ENCODE measurements around the gene LMF1.

Gene LMF1

GRCh38 chr16:1012135-1012534, 41.4 kb upstream of the LMF1 start:
- DNase-seq (ENCODE audit: insufficient read length, low spot score) (no peak), FAIRE-seq (no peak)
- TF ChIP-seq SPI1 (IDR thresholded peaks at IDR 0.05; ENCODE audit: low read depth, low read length) (no peak), POLR2AphosphoS5 (IDR thresholded peaks at IDR 0.05; ENCODE audit: low read depth, low read length) (no peak), TAF1 (IDR thresholded peaks at IDR 0.05; ENCODE audit: low read depth, low read length) (no peak), POLR2A (IDR thresholded peaks at IDR 0.05; ENCODE audit: low read depth, low read length) (no peak), POU2F2 (IDR thresholded peaks at IDR 0.05; ENCODE audit: low read depth, low read length) (no peak), PAX5 (IDR thresholded peaks at IDR 0.05; ENCODE audit: insufficient read depth, low read length, severe bottlenecking) (no peak)

- TF ChIP-seq POLR2A (IDR thresholded peaks at IDR 0.05; ENCODE audit: low read depth, low read length) = no peak
- DNase-seq (ENCODE audit: insufficient read length, low spot score) (no peak), FAIRE-seq (no peak)
Observed at GRCh38 chr16:1011316-1012082, 40.7 kb upstream of the LMF1 start.

- TF ChIP-seq POU2F2 (IDR thresholded peaks at IDR 0.05; ENCODE audit: low read depth, low read length) (no peak), POLR2A (IDR thresholded peaks at IDR 0.05; ENCODE audit: low read depth, low read length) (no peak), PAX5 (IDR thresholded peaks at IDR 0.05; ENCODE audit: insufficient read depth, low read length, severe bottlenecking) (no peak), POLR2AphosphoS5 (IDR thresholded peaks at IDR 0.05; ENCODE audit: low read depth, low read length) (no peak), TAF1 (IDR thresholded peaks at IDR 0.05; ENCODE audit: low read depth, low read length) (no peak), SPI1 (IDR thresholded peaks at IDR 0.05; ENCODE audit: low read depth, low read length) (no peak)
- FAIRE-seq (no peak), DNase-seq (ENCODE audit: insufficient read length, low spot score) (no peak)
Observed at GRCh38 chr16:1010815-1011214, 40.0 kb upstream of the LMF1 start.

GRCh38 chr16:1010251-1010650, 39.5 kb upstream of the LMF1 start:
- FAIRE-seq = no peak

GRCh38 chr16:1009358-1010150, 38.8 kb upstream of the LMF1 start:
- FAIRE-seq (no peak), DNase-seq (ENCODE audit: insufficient read length, low spot score) (no peak)
- TF ChIP-seq POLR2AphosphoS5 (IDR thresholded peaks at IDR 0.05; ENCODE audit: low read depth, low read length) (no peak), SPI1 (IDR thresholded peaks at IDR 0.05; ENCODE audit: low read depth, low read length) (no peak), TAF1 (IDR thresholded peaks at IDR 0.05; ENCODE audit: low read depth, low read length) (no peak), PAX5 (IDR thresholded peaks at IDR 0.05; ENCODE audit: insufficient read depth, low read length, severe bottlenecking) (no peak), POU2F2 (IDR thresholded peaks at IDR 0.05; ENCODE audit: low read depth, low read length) (no peak)

More at GRCh38 chr16:1010251-1010650, 39.5 kb upstream of the LMF1 start:
- no peak for DNase-seq (ENCODE audit: insufficient read length, low spot score)
- no peak for TF ChIP-seq POLR2AphosphoS5 (IDR thresholded peaks at IDR 0.05; ENCODE audit: low read depth, low read length)

- no peak for DNase-seq (ENCODE audit: insufficient read length, low spot score)
- no peak for FAIRE-seq
- no peak for TF ChIP-seq SPI1 (IDR thresholded peaks at IDR 0.05; ENCODE audit: low read depth, low read length)
- no peak for TF ChIP-seq POLR2AphosphoS5 (IDR thresholded peaks at IDR 0.05; ENCODE audit: low read depth, low read length)
- no peak for TF ChIP-seq POU2F2 (IDR thresholded peaks at IDR 0.05; ENCODE audit: low read depth, low read length)
- TF ChIP-seq PAX5 (IDR thresholded peaks at IDR 0.05; ENCODE audit: insufficient read depth, low read length, severe bottlenecking) = no peak
- TF ChIP-seq POLR2A (IDR thresholded peaks at IDR 0.05; ENCODE audit: low read depth, low read length) = no peak
- no peak for TF ChIP-seq TAF1 (IDR thresholded peaks at IDR 0.05; ENCODE audit: low read depth, low read length)
Observed at GRCh38 chr16:1008085-1008484, 37.3 kb upstream of the LMF1 start.

GRCh38 chr16:1007284-1007850, 36.6 kb upstream of the LMF1 start:
- no peak for FAIRE-seq
- DNase-seq (ENCODE audit: insufficient read length, low spot score) = no peak
- no peak for TF ChIP-seq POU2F2 (IDR thresholded peaks at IDR 0.05; ENCODE audit: low read depth, low read length)
- TF ChIP-seq PAX5 (IDR thresholded peaks at IDR 0.05; ENCODE audit: insufficient read depth, low read length, severe bottlenecking) = no peak
- no peak for TF ChIP-seq SPI1 (IDR thresholded peaks at IDR 0.05; ENCODE audit: low read depth, low read length)
- TF ChIP-seq POLR2AphosphoS5 (IDR thresholded peaks at IDR 0.05; ENCODE audit: low read depth, low read length) = no peak
- TF ChIP-seq POLR2A (IDR thresholded peaks at IDR 0.05; ENCODE audit: low read depth, low read length) = no peak
- no peak for TF ChIP-seq TAF1 (IDR thresholded peaks at IDR 0.05; ENCODE audit: low read depth, low read length)

GRCh38 chr16:1006781-1007180, 36.0 kb upstream of the LMF1 start:
- FAIRE-seq (no peak), DNase-seq (ENCODE audit: insufficient read length, low spot score) (no peak)
- TF ChIP-seq POLR2AphosphoS5 (IDR thresholded peaks at IDR 0.05; ENCODE audit: low read depth, low read length) (no peak), PAX5 (IDR thresholded peaks at IDR 0.05; ENCODE audit: insufficient read depth, low read length, severe bottlenecking) (no peak), POU2F2 (IDR thresholded peaks at IDR 0.05; ENCODE audit: low read depth, low read length) (no peak)

- FAIRE-seq (no peak), DNase-seq (ENCODE audit: insufficient read length, low spot score) (no peak)
- TF ChIP-seq POU2F2 (IDR thresholded peaks at IDR 0.05; ENCODE audit: low read depth, low read length) (no peak), PAX5 (IDR thresholded peaks at IDR 0.05; ENCODE audit: insufficient read depth, low read length, severe bottlenecking) (no peak), POLR2AphosphoS5 (IDR thresholded peaks at IDR 0.05; ENCODE audit: low read depth, low read length) (no peak), TAF1 (IDR thresholded peaks at IDR 0.05; ENCODE audit: low read depth, low read length) (no peak), POLR2A (IDR thresholded peaks at IDR 0.05; ENCODE audit: low read depth, low read length) (no peak), SPI1 (IDR thresholded peaks at IDR 0.05; ENCODE audit: low read depth, low read length) (no peak)
Observed at GRCh38 chr16:1005286-1005685, 34.5 kb upstream of the LMF1 start.

All from GM12891 (cell line).